PC-3 (cell line): Measurements from ENCODE around the gene RAP1GAP. TPM values are rescaled to one million over a fixed set of nuclear protein-coding genes. Genes with fewer than 3 reads are reported as not detected.

Experiments used
- ATAC-seq: fragments of 200-7000 bp; cut with Tn5 transposase; 2 replicates; pipeline ENCODE4 v1.9.1; 2020; ENCODE audit warnings: mild to moderate bottlenecking, moderate library complexity
- BruUV-seq: library from RNA; stranded (reverse); fragments of 400-500 nt; replicated peaks from 2 replicates; lab custom pipeline; 2021; lab: Mats Ljungman, UMichigan
- CTCF ChIA-PET: fragments of 300-600 bp; sonication (Branson Sonifier 250); formaldehyde crosslinking; loops from one replicate; lab custom pipeline; 2022; ENCODE audit warnings: antibody characterized with exemption; lab: Charles Lee
- POLR2A ChIA-PET: fragments of 300-600 bp; sonication (Branson Sonifier 250); formaldehyde crosslinking; loops from one replicate; lab custom pipeline; 2022; ENCODE audit warnings: antibody characterized with exemption; ENCODE audit not compliant: unreplicated experiment; lab: Charles Lee
- DNase-seq: peaks from one replicate; pipeline ENCODE4 v3.0.0-alpha.2; 2015
- H2AFZ ChIP-seq: fragments of 300-600 bp; sonication (generic); 2 replicates; pipeline ENCODE4 v1.6.0; 2016; ENCODE audit warnings: antibody characterized with exemption, low read length
- H3F3A ChIP-seq: fragments of 300-600 bp; sonication (generic); one replicate; pipeline ENCODE4 v1.6.0; 2017; ENCODE audit warnings: antibody characterized with exemption, low read length, control low read depth, mild to moderate bottlenecking; ENCODE audit not compliant: unreplicated experiment
- H3K27ac ChIP-seq: fragments of 300-600 bp; sonication (generic); 2 replicates; pipeline ENCODE4 v1.5.1; 2016; ENCODE audit warnings: mild to moderate bottlenecking, low read length
- H3K27me3 ChIP-seq: fragments of 300-600 bp; sonication (generic); 2 replicates; pipeline ENCODE4 v1.6.1; 2016; ENCODE audit warnings: low read length, mixed read lengths
- H3K36me3 ChIP-seq: fragments of 300-600 bp; sonication (generic); 2 replicates; pipeline ENCODE4 v1.6.1; 2016; ENCODE audit warnings: low read depth, mixed run types, low read length, mixed read lengths
- H3K4me1 ChIP-seq: fragments of 300-600 bp; sonication (generic); 2 replicates; pipeline ENCODE4 v1.5.1; 2016; ENCODE audit warnings: low read length; ENCODE audit not compliant: insufficient read depth
- H3K4me2 ChIP-seq: fragments of 300-600 bp; sonication (generic); 2 replicates; pipeline ENCODE4 v1.6.0; 2016; ENCODE audit warnings: low read length
- H3K4me3 ChIP-seq: fragments of 300-600 bp; sonication (generic); 2 replicates; pipeline ENCODE4 v1.5.1; 2016; ENCODE audit warnings: mild to moderate bottlenecking, low read length, mixed read lengths
- H3K79me2 ChIP-seq: fragments of 300-600 bp; sonication (generic); 2 replicates; pipeline ENCODE4 v1.6.1; 2017; ENCODE audit warnings: low read length, mixed read lengths
- H3K9ac ChIP-seq: fragments of 300-600 bp; sonication (generic); 2 replicates; pipeline ENCODE4 v1.6.0; 2016; ENCODE audit warnings: mild to moderate bottlenecking, low read length
- H3K9me2 ChIP-seq: fragments of 300-600 bp; sonication (generic); replicated peaks from 2 replicates; pipeline ENCODE4 v1.6.1; 2016; ENCODE audit warnings: mixed run types, low read length, mixed read lengths
- H3K9me3 ChIP-seq: fragments of 300-600 bp; sonication (generic); 2 replicates; pipeline ENCODE4 v1.6.1; 2016; ENCODE audit warnings: low read length, mixed read lengths
- H4K20me1 ChIP-seq: fragments of 300-600 bp; sonication (generic); 2 replicates; pipeline ENCODE4 v1.6.1; 2016; ENCODE audit warnings: low read length, mixed read lengths
- EZH2 ChIP-seq: fragments of 300-600 bp; sonication (generic); IDR thresholded peaks from one replicate; pipeline ENCODE4 v1.6.1; 2017; ENCODE audit warnings: antibody characterized with exemption, mild to moderate bottlenecking, low read length; ENCODE audit not compliant: unreplicated experiment
- EZH2phosphoT487 ChIP-seq: fragments of 300-600 bp; sonication (generic); IDR thresholded peaks from 2 replicates; pipeline ENCODE4 v1.6.1; 2018; ENCODE audit warnings: mild to moderate bottlenecking, antibody characterized with exemption, low read length, borderline replicate concordance
- intact Hi-C: fragments of 100-400 bp; cut with micrococcal nuclease; formaldehyde crosslinking; loops from 2 replicates; pipeline ENCODE4 v1.9.0; 2023
- total RNA-seq: library from RNA; depleted of rRNA; stranded (reverse); fragments of >200 nt; gene quantifications from 2 replicates; pipeline ENCODE4 v1.2.3, GENCODE V29; 2014
- TF ChIP-seq, protein P1 (sequence below): fragments of 300-600 bp; sonication (generic); conservative IDR thresholded peaks from 2 replicates; pipeline ENCODE4 v1.5.1; 2017; ENCODE audit warnings: antibody characterized with exemption, low read depth, mild to moderate bottlenecking, low read length

RAP1GAP gene
- total RNA-seq, 1 experiment from 2014 or later: 12.1 TPM

DNA sequence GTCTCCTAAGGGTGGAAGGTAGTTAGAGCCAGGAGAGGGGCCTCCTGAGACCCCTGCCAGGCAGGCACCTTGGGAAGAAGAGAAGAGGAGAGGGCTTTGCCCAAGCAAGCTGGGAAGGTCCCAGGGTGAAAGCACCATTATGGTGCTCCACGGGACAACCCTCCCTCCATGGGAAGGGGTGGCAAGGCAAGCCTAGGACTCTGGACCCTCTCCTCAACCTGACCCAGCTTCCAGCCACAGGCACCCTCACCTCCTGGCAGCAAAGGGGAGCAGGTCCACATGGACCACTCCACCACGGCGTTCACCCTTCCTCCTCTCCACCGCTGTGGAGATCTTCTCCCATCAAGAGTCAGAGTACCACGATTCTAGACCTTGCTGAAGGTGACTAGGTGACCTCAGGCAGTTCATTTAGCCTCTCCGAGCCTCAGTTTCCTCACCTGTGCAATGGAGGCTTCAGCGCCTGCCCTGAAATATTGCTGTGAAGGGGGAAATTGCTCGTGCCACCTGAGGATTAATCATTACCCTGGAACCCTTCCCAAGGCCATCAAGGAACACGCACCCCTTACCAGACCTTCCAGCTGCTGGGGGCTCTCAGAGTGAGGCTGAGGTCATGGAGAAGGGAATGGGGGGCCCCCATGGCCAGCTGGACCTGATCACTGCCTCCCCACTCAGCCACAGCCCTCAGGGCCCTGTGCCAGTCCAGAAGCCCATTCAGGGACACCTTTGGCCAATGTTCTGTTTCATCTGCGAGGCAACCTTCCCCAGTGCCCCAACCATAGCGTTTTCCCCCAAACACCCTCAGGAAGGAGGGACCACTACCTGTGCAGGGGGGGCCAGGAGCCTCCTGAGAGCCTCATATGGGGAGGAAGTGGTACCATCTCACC is 1.6 kb downstream of the RAP1GAP start:
- no TSS peak for BruUV-seq

DNA sequence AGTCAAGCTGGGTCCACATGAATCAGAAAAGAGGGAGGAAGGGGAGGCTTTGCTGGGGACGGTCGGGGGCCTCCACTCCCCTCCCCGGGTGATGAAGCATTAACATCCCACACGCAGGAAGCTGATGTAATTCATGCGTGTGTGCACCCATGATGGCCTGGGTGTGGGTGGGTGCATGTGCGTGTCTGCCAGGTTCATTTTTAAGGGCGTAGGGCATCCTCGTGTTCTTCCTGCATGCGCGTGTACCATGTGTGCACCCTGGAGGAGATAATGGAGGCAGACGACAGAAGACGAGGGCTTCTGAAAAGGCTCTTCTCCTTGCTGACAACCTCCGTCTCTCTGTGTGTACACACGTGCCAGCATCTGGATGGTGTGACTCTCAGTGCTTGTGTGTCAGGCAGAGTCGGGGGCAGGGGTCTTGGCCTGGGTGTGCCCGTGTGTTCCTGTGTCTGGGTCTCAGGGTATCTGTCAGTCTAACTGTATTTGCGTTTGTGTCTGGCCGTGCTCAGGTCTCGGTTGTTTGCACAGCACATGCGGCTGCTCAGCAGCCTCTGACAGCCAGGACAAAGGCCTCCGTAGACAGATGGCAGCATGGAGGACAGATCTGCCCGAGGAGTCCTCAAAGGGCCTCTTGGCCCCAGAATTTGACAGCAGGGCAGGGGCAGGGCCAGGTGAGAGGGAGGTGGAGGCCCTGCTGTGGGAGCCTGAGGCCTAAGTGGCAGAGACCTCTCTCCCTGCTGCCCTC is 2.4 kb downstream of the RAP1GAP start:
- no peaks in the 10 kb centered on the region for H3K9me3 ChIP-seq
- TF ChIP-seq, protein P1, sequence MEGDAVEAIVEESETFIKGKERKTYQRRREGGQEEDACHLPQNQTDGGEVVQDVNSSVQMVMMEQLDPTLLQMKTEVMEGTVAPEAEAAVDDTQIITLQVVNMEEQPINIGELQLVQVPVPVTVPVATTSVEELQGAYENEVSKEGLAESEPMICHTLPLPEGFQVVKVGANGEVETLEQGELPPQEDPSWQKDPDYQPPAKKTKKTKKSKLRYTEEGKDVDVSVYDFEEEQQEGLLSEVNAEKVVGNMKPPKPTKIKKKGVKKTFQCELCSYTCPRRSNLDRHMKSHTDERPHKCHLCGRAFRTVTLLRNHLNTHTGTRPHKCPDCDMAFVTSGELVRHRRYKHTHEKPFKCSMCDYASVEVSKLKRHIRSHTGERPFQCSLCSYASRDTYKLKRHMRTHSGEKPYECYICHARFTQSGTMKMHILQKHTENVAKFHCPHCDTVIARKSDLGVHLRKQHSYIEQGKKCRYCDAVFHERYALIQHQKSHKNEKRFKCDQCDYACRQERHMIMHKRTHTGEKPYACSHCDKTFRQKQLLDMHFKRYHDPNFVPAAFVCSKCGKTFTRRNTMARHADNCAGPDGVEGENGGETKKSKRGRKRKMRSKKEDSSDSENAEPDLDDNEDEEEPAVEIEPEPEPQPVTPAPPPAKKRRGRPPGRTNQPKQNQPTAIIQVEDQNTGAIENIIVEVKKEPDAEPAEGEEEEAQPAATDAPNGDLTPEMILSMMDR: no peak
- TF ChIP-seq EZH2: no peak
- no peak for TF ChIP-seq EZH2phosphoT487
- H3K27me3 ChIP-seq: peaks cover 24% of the 10 kb centered on the region
- H4K20me1 ChIP-seq: no peaks in the 10 kb centered on the region
- no peak for DNase-seq
- no peak for ATAC-seq
- no peaks in the 10 kb centered on the region for H3K36me3 ChIP-seq
- no TSS peak for BruUV-seq
- intact Hi-C loops: no loop called here
- H3K4me1 ChIP-seq: peaks cover 8% of the 10 kb centered on the region; the same call in 1 of the 2 replicates
- no peak overlapping the region for H3K27ac ChIP-seq
- no peaks in the 10 kb centered on the region for H3K79me2 ChIP-seq
- H3F3A ChIP-seq: no peaks in the 10 kb centered on the region
- H3K9me2 ChIP-seq: no peaks in the 10 kb centered on the region
- POLR2A ChIA-PET: no interaction called here
- no peak overlapping the region for H2AFZ ChIP-seq
- CTCF ChIA-PET: no interaction called here
- no peak overlapping the region for H3K4me2 ChIP-seq
- no peak overlapping the region for H3K4me3 ChIP-seq
- H3K9ac ChIP-seq: no peak overlapping the region

More for the DNA sequence above, 1.6 kb downstream of the RAP1GAP start:
- intact Hi-C loops: no loop called here
- no peak for ATAC-seq
- Histone ChIP-seq H3K9me2 (no peaks in the 10 kb centered on the region), H4K20me1 (no peaks in the 10 kb centered on the region), H3K4me2 (no peak overlapping the region), H3F3A (no peaks in the 10 kb centered on the region), H3K27me3 (peaks cover 24% of the 10 kb centered on the region), H3K9me3 (no peaks in the 10 kb centered on the region), H3K79me2 (no peaks in the 10 kb centered on the region), H3K4me3 (no peak overlapping the region), H3K36me3 (no peaks in the 10 kb centered on the region), H3K27ac (no peak overlapping the region), H3K4me1 (peaks cover 8% of the 10 kb centered on the region; the same call in 1 of the 2 replicates), H3K9ac (no peak overlapping the region), H2AFZ (no peak overlapping the region)
- TF ChIP-seq, protein P1: no peak
- TF ChIP-seq EZH2phosphoT487: no peak
- no peak for TF ChIP-seq EZH2
- ChIA-PET CTCF (no interaction called here), POLR2A (no interaction called here)
- no peak for DNase-seq
